HG03060 (cell line): Measurements from ENCODE around the gene KLF11.

ENCODE experiments used
- ATAC-seq: cut with Tn5 transposase; IDR thresholded peaks from one replicate; pipeline ENCODE4 v1.9.1; 2021; ENCODE audit warnings: low read depth, moderate number of reproducible peaks; ENCODE audit not compliant: unreplicated experiment

The KLF11 gene

DNA sequence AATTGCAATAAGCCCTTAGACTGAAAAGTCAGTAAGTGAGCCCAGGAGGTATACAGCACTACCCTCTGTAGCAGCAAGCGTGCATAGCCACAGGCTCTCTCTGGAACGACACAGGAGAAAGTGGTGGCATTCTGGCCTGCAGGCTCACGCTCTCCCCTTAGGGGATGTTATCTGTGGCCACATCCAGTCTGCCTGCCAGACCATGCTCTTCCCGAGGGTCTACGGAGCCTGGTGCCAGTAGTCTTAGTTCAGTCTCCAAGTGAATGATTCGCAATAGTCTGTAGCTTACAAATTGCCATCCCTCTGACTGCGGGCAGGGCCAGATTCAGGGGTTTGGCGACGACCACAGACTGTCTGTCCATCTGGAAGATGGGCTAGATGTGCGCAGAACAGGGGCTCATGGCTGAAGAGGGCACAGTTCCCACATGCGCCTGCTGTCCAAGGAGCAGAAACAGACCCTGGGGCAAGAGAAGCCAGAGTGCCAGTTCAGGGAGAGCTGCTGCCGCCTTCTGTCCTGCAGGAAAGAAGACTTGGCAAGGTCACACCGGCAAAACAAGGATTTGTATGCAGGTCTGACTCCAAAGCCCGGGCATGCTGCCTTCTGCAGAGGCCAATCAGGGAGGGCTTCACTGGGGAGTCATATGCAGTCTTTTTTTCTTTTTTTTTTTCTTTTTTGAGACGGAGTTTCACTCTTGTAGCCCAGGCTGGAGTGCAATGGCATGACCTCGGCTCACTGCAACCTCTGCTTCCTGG is 3.5 kb upstream of the KLF11 start:
- no peak for ATAC-seq

- no peak for ATAC-seq
Measured at GRCh38 chr2:10041711-10042110, 1.6 kb upstream of the KLF11 start.

- no peak for ATAC-seq
Measured at GRCh38 chr2:10042301-10043161, 819 bp upstream of the KLF11 start.

DNA sequence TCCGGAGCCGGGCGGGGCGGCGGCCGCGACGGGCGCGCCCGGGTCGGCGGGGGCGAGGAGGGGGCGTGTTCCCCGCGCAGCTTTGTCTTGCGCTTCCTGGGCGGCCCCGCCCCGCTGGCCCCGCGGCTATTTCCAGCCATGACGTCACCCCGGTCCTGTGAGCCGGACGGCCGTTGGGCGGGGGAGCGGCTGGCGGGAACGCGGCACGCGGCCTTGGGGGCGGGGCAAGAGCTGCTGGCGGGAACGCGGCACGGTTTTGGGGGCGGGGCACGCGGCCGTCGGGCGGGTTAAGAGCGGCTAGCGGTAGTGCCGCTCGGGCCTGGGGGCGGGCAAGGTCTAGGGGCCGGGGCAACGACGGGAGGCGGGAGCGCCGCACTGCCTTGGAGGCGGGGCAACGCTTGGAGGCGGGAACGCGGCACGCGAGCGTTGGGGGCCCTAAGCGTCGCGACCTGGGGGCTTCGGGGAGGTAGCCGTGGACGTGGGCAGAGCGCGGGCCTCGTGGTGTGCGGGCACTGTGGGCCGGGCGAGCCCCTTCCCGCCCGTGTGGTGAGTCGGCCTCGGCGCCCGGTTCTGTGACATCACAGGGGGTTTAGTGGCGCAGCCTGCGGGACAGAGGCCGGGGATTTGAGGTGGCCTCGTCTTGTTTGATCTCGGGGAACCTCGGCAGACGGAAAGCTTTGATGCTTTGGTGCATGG is 704 bp downstream of the KLF11 start:
- ATAC-seq, result no peak

GRCh38 chr2:10045561-10046355 is 2.4 kb downstream of the KLF11 start:
- no peak for ATAC-seq

- no peak for ATAC-seq
Measured at GRCh38 chr2:10046931-10047330, 3.6 kb downstream of the KLF11 start.

- ATAC-seq, result no peak
Measured at GRCh38 chr2:10047616-10048500, 4.5 kb downstream of the KLF11 start.

GRCh38 chr2:10048501-10049171 is 5.3 kb downstream of the KLF11 start:
- ATAC-seq, result no peak

DNA sequence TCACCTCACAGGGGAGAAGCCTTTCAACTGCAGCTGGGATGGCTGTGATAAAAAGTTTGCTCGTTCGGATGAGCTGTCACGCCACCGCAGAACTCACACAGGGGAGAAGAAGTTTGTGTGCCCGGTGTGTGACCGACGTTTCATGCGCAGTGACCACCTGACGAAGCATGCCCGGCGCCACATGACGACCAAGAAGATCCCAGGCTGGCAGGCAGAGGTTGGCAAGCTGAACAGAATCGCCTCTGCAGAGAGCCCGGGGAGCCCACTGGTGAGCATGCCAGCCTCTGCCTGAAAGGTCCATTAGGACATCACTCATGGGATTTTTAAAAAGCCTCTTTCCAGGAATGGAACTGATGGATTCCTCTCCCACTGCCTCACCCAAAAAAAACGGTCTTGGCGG is 8.9 kb downstream of the KLF11 start:
- ATAC-seq, result no peak

DNA sequence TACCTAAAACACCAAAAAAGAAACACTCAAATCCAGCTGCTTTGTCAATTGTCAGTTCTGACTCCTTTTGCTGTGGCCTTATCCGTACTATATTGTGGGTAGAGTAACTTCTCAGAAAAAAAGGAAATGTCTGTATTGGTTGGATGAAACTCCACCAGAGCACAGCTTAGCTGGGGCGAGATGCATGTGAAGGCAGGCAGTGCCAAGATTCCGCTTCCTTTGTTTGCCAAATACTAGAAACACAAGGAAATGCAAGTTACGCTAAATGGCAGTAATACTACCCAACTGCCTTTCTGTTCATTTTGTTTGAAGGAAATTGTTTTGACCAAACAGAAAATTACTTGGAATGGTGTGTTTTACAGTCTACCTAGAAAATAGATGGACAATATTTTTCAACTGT is 10.0 kb downstream of the KLF11 start:
- ATAC-seq, result no peak

GRCh38 chr2:10054424-10054823 is 11.1 kb downstream of the KLF11 start:
- no peak for ATAC-seq

- no peak for ATAC-seq
Measured at GRCh38 chr2:10054976-10055375, 11.6 kb downstream of the KLF11 start.

- ATAC-seq, result no peak
Measured at GRCh38 chr2:10056439-10056838, 13.1 kb downstream of the KLF11 start.

DNA sequence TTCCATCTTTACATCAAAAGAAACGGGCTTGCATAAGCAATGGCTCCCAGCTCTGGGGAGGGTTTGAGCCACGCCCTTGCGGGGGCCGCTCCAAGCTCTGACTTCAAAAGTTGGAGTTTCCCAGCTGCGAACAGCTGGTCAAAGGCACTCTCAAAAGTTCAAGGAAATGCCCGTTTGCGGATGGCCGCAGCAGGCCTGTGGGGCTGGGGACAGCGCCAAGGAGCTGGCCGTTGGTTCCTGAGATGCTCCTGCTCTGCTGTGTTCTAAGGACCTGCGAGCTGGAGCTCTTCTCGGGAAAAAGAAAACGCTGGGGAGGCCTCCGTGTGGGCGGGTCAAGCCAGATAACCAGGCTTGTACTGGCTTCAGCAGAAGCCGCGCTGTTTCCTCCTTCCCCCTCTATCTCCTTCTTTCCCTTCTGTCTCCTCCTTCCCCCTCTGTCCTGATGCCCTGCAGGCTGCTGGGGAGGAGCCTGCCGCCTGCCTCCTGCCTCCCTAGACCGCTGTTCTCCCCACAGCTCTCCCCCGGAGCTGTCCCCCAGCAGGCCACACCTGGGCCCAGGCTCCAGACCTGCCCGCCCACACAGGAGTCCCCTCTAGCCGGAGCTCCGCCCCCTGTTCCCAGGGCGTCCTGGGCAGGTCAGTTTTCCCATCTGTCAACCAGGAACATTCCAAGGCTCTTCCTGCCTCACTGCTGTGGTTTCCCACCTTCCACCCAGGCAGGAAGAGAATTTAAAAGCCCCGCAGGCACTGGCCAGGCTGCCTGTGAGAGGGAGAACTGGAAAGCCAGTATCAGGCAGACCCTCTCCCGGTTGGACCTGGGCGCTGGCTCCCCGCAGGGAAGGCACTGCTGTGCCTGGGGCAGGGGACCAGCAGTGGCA is 14.1 kb downstream of the KLF11 start:
- no peak for ATAC-seq

DNA sequence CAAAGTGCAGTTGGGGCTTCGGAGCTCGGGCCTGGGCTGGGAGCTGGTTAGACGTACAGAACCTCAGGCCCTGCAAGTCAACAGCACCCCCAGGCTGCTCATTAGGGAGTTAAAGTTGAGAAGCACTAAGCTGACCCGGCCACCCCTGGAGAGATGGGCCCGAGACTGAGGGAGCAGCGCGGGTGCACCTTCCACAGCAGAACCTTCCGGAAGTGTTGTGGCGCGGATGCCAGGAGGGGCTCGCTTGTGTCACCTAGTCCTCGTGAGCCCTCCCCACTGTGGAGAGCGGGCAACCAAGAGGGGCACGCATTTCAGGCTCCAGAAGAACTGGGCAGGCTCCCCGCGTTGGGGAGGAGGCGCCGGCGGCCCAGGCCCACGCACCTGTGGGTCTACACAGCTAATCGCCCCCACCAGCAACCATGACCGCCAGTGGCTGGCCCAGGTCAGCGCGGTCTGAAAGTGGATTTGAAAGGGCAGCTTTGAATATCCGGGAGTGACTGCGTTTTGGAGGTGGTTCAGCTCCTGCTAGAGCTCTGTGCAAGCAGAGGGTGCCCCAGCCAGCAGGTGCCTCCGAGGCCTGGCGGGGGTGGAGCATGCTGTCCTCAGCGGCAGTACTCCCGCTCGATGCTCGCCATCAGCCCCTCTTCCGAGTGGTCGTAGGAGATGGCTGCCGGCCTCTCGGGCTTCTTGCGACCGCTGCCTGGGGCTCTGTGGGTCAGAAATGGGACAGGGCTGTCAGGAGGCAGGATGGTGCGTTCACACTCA is 15.1 kb downstream of the KLF11 start:
- ATAC-seq, result no peak

DNA sequence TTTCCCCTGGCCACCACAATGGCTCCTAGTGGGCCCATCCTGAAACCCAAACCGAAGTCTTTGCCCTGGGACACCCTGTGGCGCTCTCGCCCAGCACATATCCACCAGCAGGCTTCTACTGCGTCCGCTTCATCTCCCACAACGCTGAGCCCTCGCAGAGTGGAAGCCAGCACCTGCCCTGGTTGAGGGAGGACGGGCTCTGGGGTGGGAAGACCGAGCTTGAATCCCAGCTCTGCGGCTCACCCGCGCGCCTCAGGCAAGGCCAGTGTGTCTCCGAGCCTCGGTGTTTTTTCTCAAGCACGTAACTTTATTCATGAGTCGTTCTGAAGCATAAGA is 15.6 kb downstream of the KLF11 start:
- no peak for ATAC-seq

DNA sequence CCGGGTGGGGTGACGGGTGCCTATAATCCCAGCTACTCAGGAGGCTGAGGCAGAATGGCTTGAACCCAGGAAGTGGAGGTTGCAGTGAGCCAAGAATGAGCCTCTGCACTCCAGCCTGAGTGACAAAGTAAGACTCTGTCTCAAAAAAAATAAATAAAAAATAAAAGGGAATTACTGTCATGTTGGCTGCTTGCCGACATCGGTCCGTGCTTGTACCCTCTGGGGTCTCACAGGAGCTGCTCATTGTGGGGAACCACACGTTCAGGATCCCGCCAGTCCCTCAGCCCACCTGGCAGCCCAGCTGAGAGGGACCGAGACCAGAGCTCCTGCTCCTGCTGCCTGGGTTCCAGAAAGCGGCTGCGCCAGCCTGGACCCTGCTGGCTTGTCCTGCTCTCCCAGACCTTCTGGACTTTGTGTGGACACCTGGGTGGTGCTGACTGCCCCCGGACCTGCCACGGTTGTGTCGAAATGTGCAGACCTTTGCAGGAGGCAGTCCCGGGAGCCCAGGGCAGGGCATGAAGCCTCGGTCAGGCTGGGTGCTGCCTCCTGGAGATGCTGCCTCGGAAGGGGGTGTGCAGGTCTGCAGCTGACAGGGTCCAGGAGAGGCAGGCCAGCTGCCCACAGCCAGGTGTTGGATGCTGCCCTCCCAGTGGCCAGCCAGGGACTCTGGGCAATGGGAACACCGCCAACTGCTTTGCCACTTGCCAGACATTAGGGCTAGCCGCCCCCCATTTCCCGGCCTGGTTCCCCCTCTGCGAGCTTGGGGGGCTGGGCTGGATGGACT is 16.4 kb downstream of the KLF11 start:
- no peak for ATAC-seq
